WTC11 (cell line): ENCODE measurements around the gene NTRK1. TPM values are rescaled to one million over a fixed set of nuclear protein-coding genes. Genes with fewer than 3 reads are reported as not detected.

ENCODE experiments used
- ATF2 ChIP-seq: sonication (generic); formaldehyde crosslinking; IDR thresholded peaks from 2 replicates; pipeline ENCODE4 v1.8.1; 2022; ENCODE audit warnings: low read depth, missing genetic modification reagents, borderline replicate concordance
- CBFB ChIP-seq: sonication (generic); formaldehyde crosslinking; IDR thresholded peaks from 2 replicates; pipeline ENCODE4 v1.8.1; 2022; ENCODE audit warnings: mild to moderate bottlenecking, low read depth, missing genetic modification reagents
- ELF4 ChIP-seq: sonication (generic); formaldehyde crosslinking; IDR thresholded peaks from 2 replicates; pipeline ENCODE4 v1.8.1; 2022; ENCODE audit warnings: low read depth, mild to moderate bottlenecking, moderate library complexity, missing genetic modification reagents
- FOXK1 ChIP-seq: sonication (generic); formaldehyde crosslinking; IDR thresholded peaks from 2 replicates; pipeline ENCODE4 v1.8.0; 2022; ENCODE audit warnings: mild to moderate bottlenecking, moderate library complexity, missing genetic modification reagents
- FOXP1 ChIP-seq: sonication (generic); formaldehyde crosslinking; IDR thresholded peaks from 2 replicates; pipeline ENCODE4 v1.8.0; 2022; ENCODE audit warnings: missing genetic modification reagents, mild to moderate bottlenecking, moderate library complexity, borderline replicate concordance
- GTF2I ChIP-seq: fragments of 250-450 bp; sonication (Bioruptor Pico); conservative IDR thresholded peaks from 2 replicates; pipeline ENCODE4 v1.4.0; 2021; ENCODE audit warnings: mild to moderate bottlenecking
- HMGA2 ChIP-seq: fragments of 250-450 bp; sonication (Bioruptor Pico); IDR thresholded peaks from 2 replicates; pipeline ENCODE4 v1.4.0; 2021; ENCODE audit warnings: mild to moderate bottlenecking, moderate library complexity
- HMGXB4 ChIP-seq: sonication (generic); formaldehyde crosslinking; IDR thresholded peaks from 2 replicates; pipeline ENCODE4 v1.8.1; 2023; ENCODE audit warnings: mild to moderate bottlenecking, moderate library complexity, missing genetic modification reagents
- IRF2 ChIP-seq: sonication (generic); formaldehyde crosslinking; IDR thresholded peaks from 2 replicates; pipeline ENCODE4 v1.8.0; 2022; ENCODE audit warnings: low read depth, missing genetic modification reagents, borderline replicate concordance
- JAZF1 ChIP-seq: fragments of 250-450 bp; sonication (Bioruptor Pico); IDR thresholded peaks from 2 replicates; pipeline ENCODE4 v1.9.0; 2021; ENCODE audit warnings: moderate library complexity, mild to moderate bottlenecking, inconsistent platforms
- OVOL2 ChIP-seq: fragments of 250-450 bp; sonication (Bioruptor Pico); IDR thresholded peaks from 2 replicates; pipeline ENCODE4 v1.9.0; 2021; ENCODE audit warnings: mild to moderate bottlenecking, borderline replicate concordance
- SMAD4 ChIP-seq: sonication (generic); formaldehyde crosslinking; IDR thresholded peaks from 2 replicates; pipeline ENCODE4 v1.8.0; 2022; ENCODE audit warnings: mild to moderate bottlenecking, missing genetic modification reagents
- SOX15 ChIP-seq: fragments of 250-450 bp; sonication (Bioruptor Pico); IDR thresholded peaks from 2 replicates; pipeline ENCODE4 v1.9.0; 2021; ENCODE audit warnings: mild to moderate bottlenecking
- SP1 ChIP-seq: sonication (generic); formaldehyde crosslinking; conservative IDR thresholded peaks from 2 replicates; pipeline ENCODE4 v1.8.1; 2022; ENCODE audit warnings: missing genetic modification reagents
- TCF7 ChIP-seq: sonication (generic); formaldehyde crosslinking; IDR thresholded peaks from 2 replicates; pipeline ENCODE4 v1.8.0; 2022; ENCODE audit warnings: mild to moderate bottlenecking, low read depth, missing genetic modification reagents, moderate library complexity
- USF2 ChIP-seq: sonication (generic); formaldehyde crosslinking; IDR thresholded peaks from 2 replicates; pipeline ENCODE4 v1.8.1; 2023; ENCODE audit warnings: mild to moderate bottlenecking, missing genetic modification reagents, moderate library complexity
- ZNF138 ChIP-seq: sonication (generic); formaldehyde crosslinking; conservative IDR thresholded peaks from 2 replicates; pipeline ENCODE4 v1.8.1; 2022; ENCODE audit warnings: mild to moderate bottlenecking, moderate library complexity, missing genetic modification reagents
- ZNF263 ChIP-seq: sonication (generic); formaldehyde crosslinking; IDR thresholded peaks from 2 replicates; pipeline ENCODE4 v1.8.1; 2022; ENCODE audit warnings: low read depth, mild to moderate bottlenecking, moderate library complexity, missing genetic modification reagents
- total RNA-seq: library from RNA; stranded (reverse); gene quantifications from 3 replicates; pipeline ENCODE4 v1.2.3, GENCODE V29; 2021
- TF ChIP-seq, protein P1 (sequence below): sonication (generic); formaldehyde crosslinking; IDR thresholded peaks from 2 replicates; pipeline ENCODE4 v1.8.0; 2023; ENCODE audit warnings: missing genetic modification reagents, mild to moderate bottlenecking, borderline replicate concordance
- TF ChIP-seq, protein P2 (sequence below): fragments of 250-450 bp; sonication (Bioruptor Pico); IDR thresholded peaks from 2 replicates; pipeline ENCODE4 v1.9.0; 2021; ENCODE audit warnings: mild to moderate bottlenecking, borderline replicate concordance
- TF ChIP-seq, protein P3 (sequence below): fragments of 250-450 bp; sonication (Bioruptor Pico); IDR thresholded peaks from 2 replicates; pipeline ENCODE4 v1.9.0; 2021; ENCODE audit warnings: mild to moderate bottlenecking

The NTRK1 gene
- total RNA-seq, 1 experiment from 2014 or later: 0.42 TPM

DNA sequence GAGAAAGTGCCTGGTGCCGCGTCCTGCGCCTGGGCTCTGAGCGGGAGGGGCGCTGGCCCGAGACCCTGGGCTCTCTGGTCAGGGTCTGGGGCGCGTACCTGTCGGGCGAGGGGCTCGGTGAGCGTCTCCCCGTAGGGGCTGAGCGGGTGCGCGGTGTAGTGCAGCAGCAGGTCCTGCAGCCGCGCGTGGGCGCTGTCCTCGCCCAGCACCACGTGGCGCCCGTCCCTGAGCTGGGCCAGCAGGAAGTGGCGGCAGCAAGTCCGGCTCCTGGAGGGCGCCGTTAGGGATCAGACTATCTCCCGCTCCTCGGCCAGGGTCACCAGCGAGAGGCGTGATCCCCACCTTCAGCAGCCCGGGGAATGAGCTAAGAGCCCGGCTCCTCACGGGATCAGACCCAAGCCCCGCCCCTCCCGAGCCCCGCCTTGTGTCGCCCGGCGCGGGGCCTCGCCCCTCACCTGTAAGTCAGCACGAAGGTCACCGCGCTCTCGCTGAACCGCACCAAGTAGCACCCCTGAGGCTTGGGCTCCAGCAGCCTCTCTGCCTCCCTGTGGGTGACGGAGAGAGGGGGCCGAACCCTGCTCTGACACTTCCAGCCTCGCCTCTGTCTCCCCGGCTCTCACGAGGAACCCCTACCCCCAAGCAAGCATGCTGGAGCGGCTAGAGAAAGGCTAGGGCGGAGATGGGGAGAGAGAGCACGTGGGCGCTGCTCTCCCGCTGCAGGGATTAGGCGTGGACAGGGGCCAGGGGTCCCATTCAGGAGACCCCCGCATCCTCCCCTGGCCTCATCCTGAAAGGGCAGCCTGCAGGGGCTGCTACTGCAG is 46.7 kb upstream of the NTRK1 start (continued):
- TF ChIP-seq USF2 (CRISPR knock-in tag): peak; percentile 81
- TF ChIP-seq ATF2 (CRISPR knock-in tag): no peak
- TF ChIP-seq, protein P1, sequence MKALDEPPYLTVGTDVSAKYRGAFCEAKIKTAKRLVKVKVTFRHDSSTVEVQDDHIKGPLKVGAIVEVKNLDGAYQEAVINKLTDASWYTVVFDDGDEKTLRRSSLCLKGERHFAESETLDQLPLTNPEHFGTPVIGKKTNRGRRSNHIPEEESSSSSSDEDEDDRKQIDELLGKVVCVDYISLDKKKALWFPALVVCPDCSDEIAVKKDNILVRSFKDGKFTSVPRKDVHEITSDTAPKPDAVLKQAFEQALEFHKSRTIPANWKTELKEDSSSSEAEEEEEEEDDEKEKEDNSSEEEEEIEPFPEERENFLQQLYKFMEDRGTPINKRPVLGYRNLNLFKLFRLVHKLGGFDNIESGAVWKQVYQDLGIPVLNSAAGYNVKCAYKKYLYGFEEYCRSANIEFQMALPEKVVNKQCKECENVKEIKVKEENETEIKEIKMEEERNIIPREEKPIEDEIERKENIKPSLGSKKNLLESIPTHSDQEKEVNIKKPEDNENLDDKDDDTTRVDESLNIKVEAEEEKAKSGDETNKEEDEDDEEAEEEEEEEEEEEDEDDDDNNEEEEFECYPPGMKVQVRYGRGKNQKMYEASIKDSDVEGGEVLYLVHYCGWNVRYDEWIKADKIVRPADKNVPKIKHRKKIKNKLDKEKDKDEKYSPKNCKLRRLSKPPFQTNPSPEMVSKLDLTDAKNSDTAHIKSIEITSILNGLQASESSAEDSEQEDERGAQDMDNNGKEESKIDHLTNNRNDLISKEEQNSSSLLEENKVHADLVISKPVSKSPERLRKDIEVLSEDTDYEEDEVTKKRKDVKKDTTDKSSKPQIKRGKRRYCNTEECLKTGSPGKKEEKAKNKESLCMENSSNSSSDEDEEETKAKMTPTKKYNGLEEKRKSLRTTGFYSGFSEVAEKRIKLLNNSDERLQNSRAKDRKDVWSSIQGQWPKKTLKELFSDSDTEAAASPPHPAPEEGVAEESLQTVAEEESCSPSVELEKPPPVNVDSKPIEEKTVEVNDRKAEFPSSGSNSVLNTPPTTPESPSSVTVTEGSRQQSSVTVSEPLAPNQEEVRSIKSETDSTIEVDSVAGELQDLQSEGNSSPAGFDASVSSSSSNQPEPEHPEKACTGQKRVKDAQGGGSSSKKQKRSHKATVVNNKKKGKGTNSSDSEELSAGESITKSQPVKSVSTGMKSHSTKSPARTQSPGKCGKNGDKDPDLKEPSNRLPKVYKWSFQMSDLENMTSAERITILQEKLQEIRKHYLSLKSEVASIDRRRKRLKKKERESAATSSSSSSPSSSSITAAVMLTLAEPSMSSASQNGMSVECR: peak; percentile 96
- no peak for TF ChIP-seq JAZF1 (CRISPR knock-in tag)
- peak; percentile 78 for TF ChIP-seq SP1
- no peak for TF ChIP-seq ZNF263 (CRISPR knock-in tag)
- TF ChIP-seq, protein P2, sequence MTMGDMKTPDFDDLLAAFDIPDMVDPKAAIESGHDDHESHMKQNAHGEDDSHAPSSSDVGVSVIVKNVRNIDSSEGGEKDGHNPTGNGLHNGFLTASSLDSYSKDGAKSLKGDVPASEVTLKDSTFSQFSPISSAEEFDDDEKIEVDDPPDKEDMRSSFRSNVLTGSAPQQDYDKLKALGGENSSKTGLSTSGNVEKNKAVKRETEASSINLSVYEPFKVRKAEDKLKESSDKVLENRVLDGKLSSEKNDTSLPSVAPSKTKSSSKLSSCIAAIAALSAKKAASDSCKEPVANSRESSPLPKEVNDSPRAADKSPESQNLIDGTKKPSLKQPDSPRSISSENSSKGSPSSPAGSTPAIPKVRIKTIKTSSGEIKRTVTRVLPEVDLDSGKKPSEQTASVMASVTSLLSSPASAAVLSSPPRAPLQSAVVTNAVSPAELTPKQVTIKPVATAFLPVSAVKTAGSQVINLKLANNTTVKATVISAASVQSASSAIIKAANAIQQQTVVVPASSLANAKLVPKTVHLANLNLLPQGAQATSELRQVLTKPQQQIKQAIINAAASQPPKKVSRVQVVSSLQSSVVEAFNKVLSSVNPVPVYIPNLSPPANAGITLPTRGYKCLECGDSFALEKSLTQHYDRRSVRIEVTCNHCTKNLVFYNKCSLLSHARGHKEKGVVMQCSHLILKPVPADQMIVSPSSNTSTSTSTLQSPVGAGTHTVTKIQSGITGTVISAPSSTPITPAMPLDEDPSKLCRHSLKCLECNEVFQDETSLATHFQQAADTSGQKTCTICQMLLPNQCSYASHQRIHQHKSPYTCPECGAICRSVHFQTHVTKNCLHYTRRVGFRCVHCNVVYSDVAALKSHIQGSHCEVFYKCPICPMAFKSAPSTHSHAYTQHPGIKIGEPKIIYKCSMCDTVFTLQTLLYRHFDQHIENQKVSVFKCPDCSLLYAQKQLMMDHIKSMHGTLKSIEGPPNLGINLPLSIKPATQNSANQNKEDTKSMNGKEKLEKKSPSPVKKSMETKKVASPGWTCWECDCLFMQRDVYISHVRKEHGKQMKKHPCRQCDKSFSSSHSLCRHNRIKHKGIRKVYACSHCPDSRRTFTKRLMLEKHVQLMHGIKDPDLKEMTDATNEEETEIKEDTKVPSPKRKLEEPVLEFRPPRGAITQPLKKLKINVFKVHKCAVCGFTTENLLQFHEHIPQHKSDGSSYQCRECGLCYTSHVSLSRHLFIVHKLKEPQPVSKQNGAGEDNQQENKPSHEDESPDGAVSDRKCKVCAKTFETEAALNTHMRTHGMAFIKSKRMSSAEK (CRISPR knock-in tag): no peak
- TF ChIP-seq ELF4 (CRISPR knock-in tag): no peak
- TF ChIP-seq TCF7 (CRISPR knock-in tag): peak; percentile 70; the same call in 1 of the 2 replicates
- no peak for TF ChIP-seq IRF2 (CRISPR knock-in tag)
- TF ChIP-seq, protein P3, sequence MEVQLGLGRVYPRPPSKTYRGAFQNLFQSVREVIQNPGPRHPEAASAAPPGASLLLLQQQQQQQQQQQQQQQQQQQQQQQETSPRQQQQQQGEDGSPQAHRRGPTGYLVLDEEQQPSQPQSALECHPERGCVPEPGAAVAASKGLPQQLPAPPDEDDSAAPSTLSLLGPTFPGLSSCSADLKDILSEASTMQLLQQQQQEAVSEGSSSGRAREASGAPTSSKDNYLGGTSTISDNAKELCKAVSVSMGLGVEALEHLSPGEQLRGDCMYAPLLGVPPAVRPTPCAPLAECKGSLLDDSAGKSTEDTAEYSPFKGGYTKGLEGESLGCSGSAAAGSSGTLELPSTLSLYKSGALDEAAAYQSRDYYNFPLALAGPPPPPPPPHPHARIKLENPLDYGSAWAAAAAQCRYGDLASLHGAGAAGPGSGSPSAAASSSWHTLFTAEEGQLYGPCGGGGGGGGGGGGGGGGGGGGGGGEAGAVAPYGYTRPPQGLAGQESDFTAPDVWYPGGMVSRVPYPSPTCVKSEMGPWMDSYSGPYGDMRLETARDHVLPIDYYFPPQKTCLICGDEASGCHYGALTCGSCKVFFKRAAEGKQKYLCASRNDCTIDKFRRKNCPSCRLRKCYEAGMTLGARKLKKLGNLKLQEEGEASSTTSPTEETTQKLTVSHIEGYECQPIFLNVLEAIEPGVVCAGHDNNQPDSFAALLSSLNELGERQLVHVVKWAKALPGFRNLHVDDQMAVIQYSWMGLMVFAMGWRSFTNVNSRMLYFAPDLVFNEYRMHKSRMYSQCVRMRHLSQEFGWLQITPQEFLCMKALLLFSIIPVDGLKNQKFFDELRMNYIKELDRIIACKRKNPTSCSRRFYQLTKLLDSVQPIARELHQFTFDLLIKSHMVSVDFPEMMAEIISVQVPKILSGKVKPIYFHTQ (CRISPR knock-in tag): no peak
- TF ChIP-seq ZNF138 (CRISPR knock-in tag): peak; percentile 75; the same call in 1 of the 2 replicates
- TF ChIP-seq GTF2I (CRISPR knock-in tag): no peak
- TF ChIP-seq SOX15 (CRISPR knock-in tag): no peak
- no peak for TF ChIP-seq HMGA2 (CRISPR knock-in tag)
- peak; percentile 94 for TF ChIP-seq HMGXB4 (CRISPR knock-in tag)
- TF ChIP-seq FOXK1 (CRISPR knock-in tag): peak; percentile 71; the same call in 1 of the 2 replicates
- TF ChIP-seq SMAD4 (CRISPR knock-in tag): peak; percentile 83
- TF ChIP-seq CBFB (CRISPR knock-in tag): 0 out of 2 replicates have a peak, but pooled peaks have one; percentile 70
- TF ChIP-seq FOXP1 (CRISPR knock-in tag): peak; percentile 95
- no peak for TF ChIP-seq OVOL2 (CRISPR knock-in tag)
